Non-pigmented ciliary epithelial cell (primary cell): Measurements from ENCODE around the gene IFT25.

Experiments used
- DNase-seq: peaks from one replicate; pipeline ENCODE4 v3.0.0-alpha.2; 2010; ENCODE audit warnings: low read depth

Gene IFT25

GRCh38 chr1:53956308-53957168, 11.0 kb upstream of the IFT25 start:
- no peak for DNase-seq

- DNase-seq = no peak
These were observed 8.6 kb upstream of the IFT25 start for GRCh38 chr1:53954128-53954527.

- no peak for DNase-seq
These were observed 6.2 kb upstream of the IFT25 start for GRCh38 chr1:53951697-53952096.

- DNase-seq = no peak
These were observed 3.8 kb upstream of the IFT25 start for GRCh38 chr1:53949023-53949990.

GRCh38 chr1:53948291-53948690, 2.8 kb upstream of the IFT25 start:
- no peak for DNase-seq

- no peak for DNase-seq
These were observed 1.8 kb upstream of the IFT25 start for GRCh38 chr1:53947172-53947907.

- DNase-seq = no peak
These were observed 1.0 kb upstream of the IFT25 start, which contains the start of gene LRRC42 for GRCh38 chr1:53946252-53947171. Gene LRRC42, plus strand, starts transcription at chr1:53946350. Its CDS starts 5,650 bp downstream, at chr1:53952000.

- DNase-seq = no peak
These were observed 391 bp downstream of the IFT25 start for GRCh38 chr1:53945183-53945432.

GRCh38 chr1:53944469-53945182, 873 bp downstream of the IFT25 start:
- DNase-seq = no peak

- DNase-seq = no peak
These were observed 1.9 kb downstream of the IFT25 start for GRCh38 chr1:53943490-53944043.

- no peak for DNase-seq
These were observed 2.4 kb downstream of the IFT25 start for GRCh38 chr1:53943090-53943489.

- no peak for DNase-seq
These were observed 3.2 kb downstream of the IFT25 start for GRCh38 chr1:53942127-53942957.

GRCh38 chr1:53938136-53938830, 7.2 kb downstream of the IFT25 start:
- DNase-seq = no peak

- DNase-seq = no peak
These were observed 9.1 kb downstream of the IFT25 start for GRCh38 chr1:53936430-53936829.

GRCh38 chr1:53934170-53934765, 11.2 kb downstream of the IFT25 start:
- DNase-seq = no peak

GRCh38 chr1:53931523-53931922, 14.0 kb downstream of the IFT25 start:
- DNase-seq = no peak

- no peak for DNase-seq
These were observed 14.6 kb downstream of the IFT25 start for GRCh38 chr1:53930932-53931331.

GRCh38 chr1:53929246-53929960, 16.1 kb downstream of the IFT25 start:
- DNase-seq = no peak
